AG10803 (cell line): ENCODE data around the gene CRACDL.

ENCODE experiments used
- DNase-seq: peaks from one replicate; pipeline ENCODE4 v3.0.0; 2010; ENCODE audit warnings: low read depth
- H3K4me3 ChIP-seq: 2 replicates; pipeline ENCODE4 v1.5.1; 2011; ENCODE audit warnings: mild to moderate bottlenecking, low read length, control low read depth
- TF ChIP-seq, protein P1 (sequence below): conservative IDR thresholded peaks from 2 replicates; pipeline ENCODE4 v1.5.1; 2011; ENCODE audit warnings: mild to moderate bottlenecking, low read length, control low read depth, inconsistent platforms

Gene CRACDL

DNA sequence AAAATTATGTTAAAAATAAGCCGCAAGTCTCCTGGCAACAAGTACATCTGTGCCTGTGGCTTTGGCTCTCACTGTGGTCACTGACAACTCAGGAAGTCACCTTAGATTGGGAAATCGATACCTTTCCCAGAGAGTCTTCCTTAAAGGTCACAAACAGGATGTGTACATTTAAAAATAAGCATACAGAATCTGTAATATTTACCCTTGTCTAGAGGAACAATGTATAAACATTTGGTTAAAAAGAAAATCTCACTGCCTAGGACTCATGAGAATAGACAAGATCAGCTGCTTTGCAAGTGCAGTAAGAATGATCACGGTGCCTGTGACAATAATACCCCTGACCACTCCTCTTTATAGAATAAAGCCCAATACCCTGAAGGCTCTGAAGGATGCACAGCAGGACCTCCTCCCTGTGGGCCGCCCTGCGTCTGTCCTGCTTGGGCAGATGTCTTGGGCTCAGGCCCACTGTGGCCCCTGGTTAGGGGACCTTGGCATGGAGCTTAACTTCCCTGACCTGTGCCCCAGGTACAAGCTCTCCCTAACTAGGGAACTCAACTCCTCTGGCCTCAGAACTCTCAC lies 107.1 kb downstream of the CRACDL start:
- TF ChIP-seq, protein P1, sequence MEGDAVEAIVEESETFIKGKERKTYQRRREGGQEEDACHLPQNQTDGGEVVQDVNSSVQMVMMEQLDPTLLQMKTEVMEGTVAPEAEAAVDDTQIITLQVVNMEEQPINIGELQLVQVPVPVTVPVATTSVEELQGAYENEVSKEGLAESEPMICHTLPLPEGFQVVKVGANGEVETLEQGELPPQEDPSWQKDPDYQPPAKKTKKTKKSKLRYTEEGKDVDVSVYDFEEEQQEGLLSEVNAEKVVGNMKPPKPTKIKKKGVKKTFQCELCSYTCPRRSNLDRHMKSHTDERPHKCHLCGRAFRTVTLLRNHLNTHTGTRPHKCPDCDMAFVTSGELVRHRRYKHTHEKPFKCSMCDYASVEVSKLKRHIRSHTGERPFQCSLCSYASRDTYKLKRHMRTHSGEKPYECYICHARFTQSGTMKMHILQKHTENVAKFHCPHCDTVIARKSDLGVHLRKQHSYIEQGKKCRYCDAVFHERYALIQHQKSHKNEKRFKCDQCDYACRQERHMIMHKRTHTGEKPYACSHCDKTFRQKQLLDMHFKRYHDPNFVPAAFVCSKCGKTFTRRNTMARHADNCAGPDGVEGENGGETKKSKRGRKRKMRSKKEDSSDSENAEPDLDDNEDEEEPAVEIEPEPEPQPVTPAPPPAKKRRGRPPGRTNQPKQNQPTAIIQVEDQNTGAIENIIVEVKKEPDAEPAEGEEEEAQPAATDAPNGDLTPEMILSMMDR = no peak
- DNase-seq = no peak
- H3K4me3 ChIP-seq = no peak overlapping the region

DNA sequence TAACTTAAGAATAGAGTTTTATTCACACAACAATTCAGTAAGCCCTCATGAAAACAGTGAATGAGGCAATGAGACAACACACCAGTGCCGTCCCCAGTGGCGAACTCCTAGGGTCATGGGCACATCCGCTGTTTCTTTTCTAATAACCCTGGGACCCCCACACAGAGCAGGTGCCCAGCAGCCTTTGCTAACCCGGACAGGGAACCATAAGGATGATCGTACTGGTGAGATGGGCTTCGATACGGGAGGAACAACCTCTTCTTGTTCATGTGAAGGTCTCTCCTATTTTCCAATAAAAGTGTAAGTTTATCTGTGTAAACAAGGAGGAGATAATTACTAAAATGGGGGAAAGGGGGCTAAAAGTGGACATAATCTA lies 107.7 kb downstream of the CRACDL start:
- H3K4me3 ChIP-seq = no peak overlapping the region
- no peak for DNase-seq
- TF ChIP-seq, protein P1 = no peak

DNA sequence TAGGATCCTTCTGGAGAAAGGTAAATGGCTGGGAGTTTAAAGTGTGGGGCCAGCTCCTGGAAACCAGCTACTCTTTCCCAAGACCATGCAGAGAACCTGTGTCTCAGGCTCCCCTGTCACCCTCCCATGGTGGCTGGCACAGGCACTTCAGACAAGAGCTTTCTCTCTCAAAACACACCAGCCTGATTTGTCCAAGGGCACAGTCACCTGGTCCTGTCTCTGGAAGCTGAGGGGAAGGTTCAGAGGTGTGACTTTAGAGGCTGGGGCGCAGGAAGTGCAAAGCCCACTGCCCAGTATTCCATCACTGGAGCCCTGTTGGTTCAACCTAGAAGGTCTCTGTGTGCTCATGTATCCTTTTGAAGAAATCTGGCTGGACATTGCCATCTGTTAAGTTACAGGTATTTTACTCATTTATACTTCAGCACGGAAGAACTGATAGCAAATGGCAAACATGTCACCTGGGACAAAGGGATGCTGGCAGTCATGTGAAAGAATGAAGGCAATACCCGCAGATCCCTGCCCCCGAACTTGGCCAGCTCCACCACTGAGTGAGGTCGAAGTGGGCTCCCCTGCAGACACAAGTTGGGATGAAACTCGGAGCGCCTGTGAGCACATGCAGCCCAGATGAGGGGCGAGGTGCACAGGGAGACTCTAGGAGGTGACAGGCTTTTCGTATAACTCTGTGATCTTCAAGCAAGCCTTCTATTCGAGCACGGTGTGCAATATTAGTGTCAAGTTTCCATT lies 108.2 kb downstream of the CRACDL start:
- no peak overlapping the region for H3K4me3 ChIP-seq
- DNase-seq = no peak
- TF ChIP-seq, protein P1 = no peak

DNA sequence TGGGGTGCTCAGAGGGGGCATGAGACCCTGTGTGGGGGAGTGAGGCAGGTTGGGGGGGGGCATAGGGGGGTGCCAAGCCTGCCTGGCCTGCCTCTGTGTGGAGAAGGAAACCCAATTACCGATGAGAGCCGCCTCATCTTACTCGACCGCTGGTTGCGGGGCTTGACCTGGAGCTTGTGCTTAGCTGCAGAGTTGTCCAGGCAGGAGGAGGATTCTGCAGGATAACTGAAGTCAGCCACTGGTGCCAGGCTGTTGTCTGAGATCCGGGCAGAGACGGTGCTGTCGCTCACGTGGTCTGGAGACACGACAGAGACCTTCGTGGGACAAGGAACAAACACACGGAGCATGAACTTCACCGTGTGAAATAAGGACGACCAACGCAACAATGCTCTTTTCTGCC lies 109.2 kb downstream of the CRACDL start:
- H3K4me3 ChIP-seq = no peak overlapping the region
- TF ChIP-seq, protein P1 = no peak
- DNase-seq = no peak

DNA sequence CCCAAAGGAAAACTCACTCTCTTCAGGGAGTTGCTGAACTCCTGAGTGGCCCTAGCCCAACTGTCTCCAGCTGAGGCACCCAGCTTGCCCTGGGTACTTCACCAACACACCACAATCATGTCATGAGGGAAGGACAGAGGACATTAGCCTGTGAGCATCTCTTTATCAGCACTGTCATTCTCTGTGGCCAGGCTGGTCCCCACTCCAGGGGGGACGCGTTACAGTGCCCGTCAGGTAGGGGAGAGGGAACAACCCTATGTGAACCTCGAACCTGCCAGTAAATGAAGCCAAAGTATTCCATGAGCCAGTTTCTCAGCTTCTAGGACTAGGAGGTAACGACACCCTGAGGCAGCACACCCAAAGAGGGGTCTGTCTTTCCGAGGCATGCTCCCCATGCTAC lies 110.2 kb downstream of the CRACDL start:
- no peak for DNase-seq
- TF ChIP-seq, protein P1 = no peak
- no peak overlapping the region for H3K4me3 ChIP-seq

DNA sequence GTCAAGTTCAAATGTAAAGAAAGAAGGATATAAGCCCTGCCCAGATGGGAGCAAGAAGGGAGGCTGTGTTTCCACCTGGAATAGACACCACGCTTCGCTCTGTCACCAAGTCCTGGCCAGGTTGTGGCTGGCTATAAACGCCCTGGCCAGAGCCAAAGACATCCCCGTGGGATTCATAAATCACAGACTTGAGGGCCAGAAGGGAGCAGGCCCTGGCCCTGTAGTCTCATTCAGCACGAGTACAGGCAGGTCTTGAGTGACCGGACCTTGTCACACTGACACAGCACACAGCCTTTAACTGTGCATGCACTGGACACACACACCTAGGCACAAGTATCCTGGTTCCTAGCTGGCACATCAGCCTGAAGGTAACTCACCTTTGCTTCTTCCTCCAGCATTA lies 110.6 kb downstream of the CRACDL start:
- no peak for DNase-seq
- TF ChIP-seq, protein P1 = no peak
- H3K4me3 ChIP-seq = no peak overlapping the region

DNA sequence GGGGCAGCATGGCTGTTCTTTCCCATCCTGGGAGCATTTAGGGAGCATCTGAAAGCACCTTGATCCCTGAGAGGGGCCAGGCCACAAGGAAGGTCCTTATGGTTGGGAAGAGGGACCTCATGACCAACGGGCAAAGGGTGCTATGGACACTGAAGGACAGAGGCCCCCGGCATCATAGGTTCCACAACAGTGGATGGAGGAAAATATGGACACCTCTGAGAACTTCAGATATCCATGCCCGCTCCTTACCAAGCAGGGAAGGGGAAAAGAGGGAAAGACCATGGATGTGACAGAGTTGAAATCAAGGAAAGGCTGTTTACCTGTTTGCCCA lies 111.0 kb downstream of the CRACDL start:
- TF ChIP-seq, protein P1 = no peak
- DNase-seq = no peak

More for the DNA sequence above, 111.0 kb downstream of the CRACDL start:
- no peak overlapping the region for H3K4me3 ChIP-seq
